GM18951 (cell line): ENCODE measurements around the gene WNT5A.

ENCODE experiments used
- POLR2A ChIP-seq: IDR thresholded peaks from 4 replicates; pipeline ENCODE4 v1.6.1; 2011; ENCODE audit warnings: mild to moderate bottlenecking; ENCODE audit not compliant: insufficient read length, insufficient read depth; ENCODE audit errors: extremely low read depth
- in situ Hi-C: fragments of 300-500 bp; cut with MboI; formaldehyde crosslinking; loops from one replicate; pipeline ENCODE4 v1.12.0; 2022; ENCODE audit warnings: low sequenced_read_pairs, mixed read lengths, inconsistent platforms; ENCODE audit not compliant: unreplicated experiment

Gene WNT5A

GRCh38 chr3:55486857-55487380, at the start of gene WNT5A:
TSS of gene WNT5A (minus strand) at chr3:55487306. CDS start at chr3:55486985, 321 bp downstream.
- in situ Hi-C loops = loop anchor here (10.0 to 25.0 kb wide), 2 partner anchors 250 to 768 kb away; no protein-coding TSS in a partner anchor
- TF ChIP-seq POLR2A = no peak

DNA sequence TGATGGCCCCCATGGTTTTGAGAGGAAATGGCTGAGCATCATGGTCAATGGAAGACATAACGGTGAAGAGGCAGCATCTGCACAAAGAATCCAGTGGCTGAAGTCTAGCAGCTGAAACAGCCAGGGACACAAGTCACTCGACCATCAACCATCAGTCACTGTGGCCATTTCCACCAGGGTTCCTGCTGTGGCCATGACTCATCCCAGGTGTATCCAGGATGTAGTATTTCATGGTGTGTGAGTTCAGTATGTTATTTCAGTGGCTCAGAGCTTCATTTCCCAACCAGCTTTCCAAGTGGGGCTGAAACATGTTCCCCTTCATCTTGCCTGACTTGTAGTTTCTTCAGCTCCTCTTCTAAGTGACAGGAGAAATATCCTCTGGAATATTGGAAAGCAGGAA, 47.8 kb upstream of the WNT5A start:
- no peak for TF ChIP-seq POLR2A
- in situ Hi-C loops = no loop called here

DNA sequence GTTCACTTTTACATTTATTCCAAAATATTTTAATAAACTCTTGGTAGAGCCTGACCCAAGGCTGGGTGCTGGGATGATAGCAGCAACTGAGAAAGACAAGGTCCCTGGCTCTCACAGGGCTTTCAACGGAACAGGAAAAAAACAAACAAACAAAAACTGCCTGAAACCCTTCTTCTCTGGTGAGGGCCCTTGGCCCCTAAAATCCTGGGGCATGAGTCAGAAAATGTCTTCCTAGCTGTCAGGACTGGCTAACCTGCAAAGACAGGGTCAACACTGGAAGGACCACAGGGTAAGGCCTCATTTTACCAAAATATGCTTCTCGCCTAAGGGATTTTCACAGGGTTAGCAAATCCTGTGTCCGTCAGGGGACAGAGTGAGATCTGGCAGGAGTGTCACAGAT, 45.7 kb upstream of the WNT5A start:
- no peak for TF ChIP-seq POLR2A
- in situ Hi-C loops = no loop called here

GRCh38 chr3:55531321-55531720, 44.2 kb upstream of the WNT5A start:
- TF ChIP-seq POLR2A = no peak
- in situ Hi-C loops = no loop called here

DNA sequence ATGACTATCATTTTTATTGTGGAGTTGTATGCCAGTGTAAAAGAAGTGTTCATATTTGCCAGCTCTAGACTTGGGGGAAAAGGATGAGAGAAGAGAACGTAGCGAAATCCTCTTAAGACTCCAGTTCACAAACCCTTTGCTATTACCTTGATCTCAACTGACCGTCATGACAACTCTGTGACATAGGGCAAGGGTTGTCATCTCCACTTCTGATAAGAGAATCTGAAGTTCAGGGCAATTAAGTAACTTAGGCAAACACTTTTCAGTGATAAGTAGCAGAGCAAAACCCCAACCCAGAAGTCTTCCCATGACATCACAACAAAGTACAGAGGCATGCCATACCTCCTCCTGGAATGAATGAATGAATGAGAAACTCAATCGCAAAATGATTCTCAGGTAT, 40.3 kb upstream of the WNT5A start:
- no peak for TF ChIP-seq POLR2A
- in situ Hi-C loops = no loop called here

DNA sequence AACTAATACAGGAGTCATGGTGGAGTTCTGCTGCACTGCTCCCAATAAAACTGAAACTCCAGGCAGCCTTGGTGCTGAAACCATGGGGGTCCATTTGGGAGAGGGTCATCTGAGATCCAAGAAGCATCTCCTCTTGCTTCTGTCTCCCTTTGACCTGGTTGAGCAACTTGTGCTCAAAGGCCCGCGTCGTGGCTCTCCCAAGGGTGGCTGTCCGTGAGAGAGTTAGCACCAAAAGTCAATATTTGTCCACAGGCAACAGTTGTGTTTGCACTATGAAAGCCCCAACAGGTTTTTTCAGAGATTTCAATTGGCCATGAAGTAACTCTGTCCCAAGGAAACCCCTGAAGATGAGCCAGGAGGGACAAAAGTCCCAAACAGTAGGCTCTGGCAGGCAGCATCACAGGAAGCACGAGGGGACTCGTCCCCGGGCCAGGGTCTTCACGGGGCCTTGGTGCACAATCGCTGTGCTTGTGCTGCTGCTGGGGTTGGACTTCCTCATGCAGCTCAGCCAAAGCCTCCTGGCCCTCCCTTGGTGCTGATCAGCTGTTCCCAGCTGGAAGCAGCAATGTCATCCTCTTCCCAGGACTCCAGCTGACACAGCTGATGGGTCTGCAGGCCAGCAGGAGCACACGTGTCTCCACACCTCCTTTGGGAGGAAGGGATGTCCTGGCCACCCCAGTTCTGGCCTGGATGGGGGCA, 39.4 kb upstream of the WNT5A start:
- no peak for TF ChIP-seq POLR2A
- in situ Hi-C loops = no loop called here

- in situ Hi-C loops = no loop called here
- TF ChIP-seq POLR2A = no peak
Observed at GRCh38 chr3:55525436-55525835, 38.3 kb upstream of the WNT5A start.

DNA sequence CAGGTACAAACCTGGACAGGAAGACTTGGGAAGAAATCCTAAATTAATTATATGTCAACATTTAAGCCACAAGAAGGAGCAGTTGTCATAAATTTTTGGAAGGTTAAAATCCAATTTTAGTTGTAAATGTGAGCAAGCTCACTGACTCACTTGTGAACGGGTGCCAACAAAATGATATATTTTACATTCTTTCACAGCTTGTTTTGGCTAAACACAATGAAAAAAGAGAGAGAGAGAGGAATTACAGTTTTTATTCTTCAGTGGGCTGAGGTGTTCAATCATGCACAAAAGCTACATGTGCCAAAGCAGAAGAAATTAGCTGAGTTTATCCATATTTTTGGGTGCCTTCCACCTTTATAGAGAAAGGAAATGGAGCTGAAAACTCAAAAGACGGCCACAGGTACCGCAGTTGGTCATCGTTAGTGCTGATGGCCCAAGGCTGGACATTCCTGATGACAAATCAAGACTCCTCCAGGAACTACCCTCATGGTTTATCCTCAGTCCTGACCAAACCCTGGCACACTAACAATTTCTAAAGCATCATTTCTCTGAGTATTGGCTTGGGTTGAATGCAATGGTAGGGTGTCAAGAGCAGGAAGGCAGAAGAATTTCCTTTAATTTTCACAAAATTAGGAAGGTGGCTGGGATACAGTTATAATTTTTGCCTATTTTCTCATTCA, 37.6 kb upstream of the WNT5A start:
- no peak for TF ChIP-seq POLR2A
- in situ Hi-C loops = no loop called here

DNA sequence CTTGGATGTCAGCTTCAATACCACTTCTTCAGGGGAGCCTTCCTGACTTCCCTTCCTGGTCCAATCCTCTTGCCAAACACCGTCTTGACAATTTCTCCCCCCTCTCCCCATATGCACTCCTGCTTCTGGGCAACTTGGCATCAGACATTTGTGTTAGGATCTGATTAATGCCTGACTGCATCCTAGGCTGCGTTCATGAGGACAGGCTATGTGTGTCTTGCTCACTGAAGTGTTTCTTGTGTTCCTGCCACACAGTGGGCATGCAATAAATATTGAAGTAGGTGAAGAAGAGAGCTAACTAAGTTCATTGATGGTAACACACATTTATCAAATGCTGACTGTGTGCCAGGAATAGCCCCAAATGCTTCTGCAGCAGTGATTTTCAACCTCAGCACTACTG, 36.4 kb upstream of the WNT5A start:
- in situ Hi-C loops = no loop called here
- TF ChIP-seq POLR2A = no peak

- in situ Hi-C loops = no loop called here
- no peak for TF ChIP-seq POLR2A
Observed at GRCh38 chr3:55521738-55522421, 34.8 kb upstream of the WNT5A start.

- no peak for TF ChIP-seq POLR2A
- in situ Hi-C loops = no loop called here
Observed at GRCh38 chr3:55521064-55521737, 34.1 kb upstream of the WNT5A start.

DNA sequence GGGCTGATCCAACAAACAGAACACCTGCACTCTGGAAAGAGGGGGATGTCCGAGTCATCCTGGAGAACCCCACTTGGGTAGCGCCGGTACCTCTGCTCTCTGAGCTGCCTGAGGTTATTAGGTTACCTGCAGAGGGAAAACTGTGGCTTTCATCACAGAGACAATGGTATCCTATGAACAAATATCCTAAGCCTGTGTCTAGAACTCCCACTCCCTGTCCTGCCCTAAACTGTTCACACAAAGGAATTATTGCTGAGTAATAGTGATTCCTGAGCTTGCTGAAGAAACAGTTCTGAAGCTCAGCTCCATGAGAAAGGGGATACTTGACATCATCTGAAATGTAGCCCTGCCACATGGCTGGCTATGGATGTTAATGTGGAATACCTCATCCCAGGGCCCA, 31.9 kb upstream of the WNT5A start:
- in situ Hi-C loops = no loop called here
- TF ChIP-seq POLR2A = no peak

DNA sequence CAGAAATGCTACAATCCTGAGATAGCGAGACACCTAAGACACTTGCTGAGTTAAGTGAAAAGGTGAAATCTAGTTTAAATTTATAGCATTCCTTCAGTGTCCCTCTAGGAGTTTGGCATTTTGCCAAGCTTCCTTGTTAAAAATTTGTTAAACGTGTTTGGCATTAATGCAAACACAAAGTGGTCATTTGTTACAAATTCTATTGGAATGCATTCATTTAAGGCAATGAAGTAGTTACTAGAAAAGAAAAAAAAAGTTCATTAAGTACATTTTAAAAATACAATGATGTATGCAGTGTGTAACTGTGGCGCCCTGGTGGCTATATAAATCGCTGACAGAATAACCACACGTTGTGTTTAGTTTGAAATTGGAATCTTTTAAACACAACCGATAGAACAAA, 31.3 kb upstream of the WNT5A start:
- in situ Hi-C loops = no loop called here
- no peak for TF ChIP-seq POLR2A
